ENCODE results near the gene RAB11FIP5.

DNA sequence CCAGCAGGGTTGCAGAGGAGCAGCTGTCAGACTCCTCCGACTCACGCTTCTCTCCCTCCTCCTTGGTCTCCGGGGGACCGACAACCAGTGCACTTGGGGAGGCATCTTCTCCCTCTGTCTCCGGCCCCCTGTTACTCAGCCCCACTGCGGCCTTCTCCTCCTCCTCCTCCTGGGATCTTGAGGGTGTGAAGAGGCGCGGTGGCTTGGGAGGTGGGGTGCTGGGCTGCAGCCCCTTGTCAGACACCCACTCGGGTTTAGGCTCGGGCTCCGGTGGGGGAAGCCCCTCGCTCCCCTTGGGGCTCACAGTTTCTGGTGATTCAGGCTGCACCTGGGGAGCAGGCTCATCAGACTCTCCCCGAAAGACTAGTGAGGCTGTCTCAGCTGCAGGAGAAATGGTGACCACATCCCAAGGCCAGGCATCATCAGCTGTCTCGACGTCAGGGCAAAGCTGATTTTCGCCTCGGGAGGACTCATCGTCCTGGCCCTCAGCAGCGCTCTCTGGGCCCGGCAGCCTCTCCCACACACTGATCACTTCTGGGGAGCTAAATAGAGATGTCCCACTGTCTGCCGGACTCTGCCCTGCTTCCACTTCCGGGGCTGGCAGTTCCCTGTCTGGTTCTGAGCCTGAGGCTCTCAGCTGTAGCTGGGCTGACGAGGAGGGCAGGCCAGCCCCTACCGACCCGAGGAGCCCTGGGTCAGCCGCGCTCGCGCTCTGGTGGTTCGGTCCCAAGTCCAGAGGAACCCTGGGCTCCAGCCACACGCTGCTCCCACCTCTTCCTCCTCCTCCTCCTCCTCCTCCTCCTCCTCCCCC, 32.2 kb downstream of the RAB11FIP5 start:
- TF ChIP-seq CTCF (IDR thresholded peaks at IDR 0.05) (no peak), POLR2A (IDR thresholded peaks at IDR 0.05) (no peak)

Data from thyroid gland (tissue), 4 donors.